ENCODE measurements around the gene CCDC106.

CCDC106 gene

GRCh38 chr19:55647732-55648584 is at the start of gene CCDC106:
Gene CCDC106, plus strand, starts transcription at chr19:55648212. Its CDS starts 835 bp downstream, at chr19:55649047.
- peak within 1 kb of the TSS; percentile 76 for H3K4me3 ChIP-seq (ENCODE audit: low read length)
- DNase-seq (ENCODE audit: low read depth): peak; percentile 76
- TF ChIP-seq CTCF (conservative IDR thresholded peaks at IDR 0.05; ENCODE audit: low read length): no peak

DNA sequence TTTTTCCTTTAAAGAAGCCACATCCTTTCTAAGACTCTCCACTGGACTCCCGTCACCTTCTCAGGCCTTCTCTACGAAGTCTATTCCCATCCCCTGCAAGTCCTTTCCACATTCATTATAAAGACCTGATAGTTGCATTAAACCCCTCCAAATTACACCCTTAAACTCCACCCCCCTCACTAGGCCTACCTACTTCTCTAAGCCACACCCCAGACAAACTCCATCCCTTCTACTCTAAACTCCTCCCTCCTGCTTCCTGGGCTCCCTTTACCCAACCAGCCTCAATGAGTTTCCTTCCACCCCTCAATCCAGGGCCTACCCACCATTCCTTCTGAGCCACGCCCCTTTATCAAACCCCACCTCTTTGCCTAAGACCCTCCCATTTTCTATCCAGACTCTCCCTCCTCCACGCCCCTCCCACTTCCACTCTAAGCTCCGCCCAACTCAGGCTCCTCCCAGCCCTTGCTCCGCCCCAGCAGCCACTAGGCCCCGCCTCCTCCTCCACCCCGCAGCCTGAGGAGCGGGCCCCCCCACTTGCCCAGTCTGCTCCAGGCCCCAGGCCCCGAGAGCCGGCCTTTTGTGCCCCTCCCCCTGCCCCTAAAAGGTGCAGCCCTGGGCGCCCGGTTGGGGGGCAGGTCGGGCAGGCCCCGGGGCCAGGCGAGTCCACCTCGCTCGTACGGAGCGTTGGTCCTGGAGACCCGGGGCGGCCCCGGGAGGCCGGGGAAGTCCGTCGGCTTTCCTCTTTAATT is 49.1 kb upstream of the CCDC106 start:
- no peak for TF ChIP-seq CTCF (conservative IDR thresholded peaks at IDR 0.05; ENCODE audit: low read length)
- H3K4me3 ChIP-seq (ENCODE audit: low read length): peak overlapping the region; percentile 89
- peak; percentile 92 for DNase-seq (ENCODE audit: low read depth)

- H3K4me3 ChIP-seq (ENCODE audit: low read length): peak within 1 kb of the TSS; percentile 89
- no peak for TF ChIP-seq CTCF (conservative IDR thresholded peaks at IDR 0.05; ENCODE audit: low read length)
- DNase-seq (ENCODE audit: low read depth): peak; percentile 99
These were observed 48.6 kb upstream of the CCDC106 start, which contains the start of gene FIZ1 for GRCh38 chr19:55599468-55599841. Gene FIZ1, minus strand, starts transcription at chr19:55599517. Its CDS starts 1,652 bp downstream, at chr19:55597865.

DNA sequence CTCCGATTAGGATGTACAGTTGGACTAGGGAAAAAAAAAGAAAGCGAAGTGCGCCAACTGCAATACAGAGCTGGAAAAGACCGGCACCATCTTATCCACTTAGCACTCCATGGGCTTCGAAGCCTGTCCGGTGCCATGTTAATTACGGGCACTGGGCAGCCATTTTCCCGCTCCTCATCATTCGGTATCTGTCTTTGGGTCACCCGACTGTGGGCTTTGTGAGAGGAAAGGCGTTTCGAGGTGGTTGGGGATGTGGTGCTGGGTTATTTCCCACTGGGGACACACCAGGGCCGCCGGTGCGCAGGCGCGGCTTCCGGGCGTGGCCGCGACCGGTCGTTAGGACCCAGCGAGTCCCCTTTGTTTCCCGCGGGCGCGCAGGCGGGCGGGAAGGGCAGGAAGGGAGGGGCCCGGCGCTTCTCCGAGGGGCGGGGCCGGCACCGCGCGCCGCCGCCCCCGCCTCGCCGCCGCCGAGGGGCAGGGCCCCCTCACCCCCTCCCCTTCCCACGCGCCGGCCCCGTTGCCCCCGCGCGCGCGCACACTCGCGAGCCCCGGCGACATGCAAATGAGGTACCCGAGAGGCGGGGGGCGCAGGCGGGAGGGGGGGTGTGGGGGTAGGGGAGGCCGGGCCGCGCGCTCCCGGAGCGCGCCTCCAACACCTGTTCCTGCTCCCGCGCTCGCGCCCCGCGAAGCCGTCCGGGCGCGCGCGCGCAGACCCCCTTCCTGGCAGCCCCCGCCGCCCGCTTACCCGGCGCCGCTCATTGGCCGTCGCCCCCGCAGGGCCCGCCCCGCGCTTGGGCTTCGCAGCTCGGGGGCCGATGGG is 48.0 kb upstream of the CCDC106 start, which contains the start of gene ZNF524:
TSS of gene ZNF524 (plus strand) at position 447 of the 820 bp plus-strand sequence. CDS start 1,825 bp downstream, outside the sequence.
- TF ChIP-seq CTCF (conservative IDR thresholded peaks at IDR 0.05; ENCODE audit: low read length): no peak
- peak within 1 kb of the TSS; percentile 89 for H3K4me3 ChIP-seq (ENCODE audit: low read length)
- DNase-seq (ENCODE audit: low read depth): peak; percentile 82

GRCh38 chr19:55600662-55601028 is 47.4 kb upstream of the CCDC106 start:
- no peak for DNase-seq (ENCODE audit: low read depth)
- TF ChIP-seq CTCF (conservative IDR thresholded peaks at IDR 0.05; ENCODE audit: low read length): no peak
- peak overlapping the region; percentile 75 for H3K4me3 ChIP-seq (ENCODE audit: low read length)

DNA sequence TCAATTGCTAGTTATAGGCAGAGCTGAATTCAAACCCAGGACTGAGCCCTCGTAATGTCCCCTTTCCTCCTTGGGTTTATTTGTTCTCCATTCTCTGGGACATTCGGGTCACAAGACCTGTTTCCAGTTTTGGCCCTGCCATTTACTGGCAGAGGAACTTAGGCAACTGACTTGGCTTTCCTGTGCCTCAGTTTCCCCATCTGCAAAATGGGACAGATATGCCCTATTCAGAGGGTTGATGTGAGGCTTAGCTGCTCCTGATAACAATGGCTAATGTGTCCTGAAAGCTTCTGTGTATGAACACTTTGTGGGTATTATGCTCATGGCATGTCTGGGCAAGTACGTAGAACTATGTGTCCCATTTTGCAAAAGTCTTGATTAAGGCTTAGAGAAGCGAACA is 46.9 kb upstream of the CCDC106 start:
- H3K4me3 ChIP-seq (ENCODE audit: low read length): peak overlapping the region; percentile 75
- DNase-seq (ENCODE audit: low read depth): no peak
- no peak for TF ChIP-seq CTCF (conservative IDR thresholded peaks at IDR 0.05; ENCODE audit: low read length)

Measured in AG10803 (cell line).